ENCODE measurements around the gene HFE.
"Not testable (repeated sequence)": the region's sequence is repeated elsewhere in the genome, so short reads cannot be mapped to it uniquely, and the experiment has no call there.

The HFE gene

DNA sequence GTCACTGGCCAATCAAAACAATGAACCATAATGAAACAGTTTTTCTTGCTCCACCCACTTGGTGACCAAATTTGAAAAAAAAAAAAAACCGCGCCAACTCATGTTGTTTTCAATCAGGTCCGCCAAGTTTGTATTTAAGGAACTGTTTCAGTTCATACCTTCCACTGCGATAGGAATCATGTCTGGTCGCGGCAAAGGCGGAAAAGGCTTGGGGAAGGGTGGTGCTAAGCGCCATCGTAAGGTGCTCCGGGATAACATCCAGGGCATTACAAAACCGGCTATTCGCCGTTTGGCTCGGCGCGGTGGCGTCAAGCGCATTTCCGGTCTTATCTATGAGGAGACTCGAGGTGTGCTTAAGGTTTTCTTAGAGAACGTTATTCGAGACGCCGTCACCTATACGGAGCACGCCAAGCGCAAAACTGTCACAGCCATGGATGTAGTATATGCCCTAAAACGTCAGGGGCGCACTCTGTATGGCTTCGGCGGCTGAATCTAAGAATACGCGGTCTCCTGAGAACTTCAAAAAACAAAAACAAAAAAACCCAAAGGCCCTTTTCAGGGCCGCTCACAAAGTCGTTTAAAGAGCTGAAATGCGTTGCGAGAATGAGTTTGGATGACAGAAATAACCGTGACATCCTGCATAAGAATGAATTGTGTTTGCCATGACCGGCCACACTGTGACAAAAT is 16.7 kb downstream of the HFE start:
- no peaks in the 10 kb centered on the region for H3K9me3 ChIP-seq (ENCODE audit: control insufficient read depth, low read length)
- peaks cover 7% of the 10 kb centered on the region for H3K4me1 ChIP-seq (ENCODE audit: control insufficient read depth, insufficient read depth, low read length)
- peak overlapping the region; percentile 12 for H3K4me3 ChIP-seq (ENCODE audit: low read length)
- H3K27me3 ChIP-seq (ENCODE audit: control insufficient read depth, insufficient read depth, low read length): no peaks in the 10 kb centered on the region
- H3K9ac ChIP-seq (ENCODE audit: low read length): peak overlapping the region; percentile 38
- H3K36me3 ChIP-seq (ENCODE audit: control insufficient read depth, insufficient read depth, low read length): no peaks in the 10 kb centered on the region

DNA sequence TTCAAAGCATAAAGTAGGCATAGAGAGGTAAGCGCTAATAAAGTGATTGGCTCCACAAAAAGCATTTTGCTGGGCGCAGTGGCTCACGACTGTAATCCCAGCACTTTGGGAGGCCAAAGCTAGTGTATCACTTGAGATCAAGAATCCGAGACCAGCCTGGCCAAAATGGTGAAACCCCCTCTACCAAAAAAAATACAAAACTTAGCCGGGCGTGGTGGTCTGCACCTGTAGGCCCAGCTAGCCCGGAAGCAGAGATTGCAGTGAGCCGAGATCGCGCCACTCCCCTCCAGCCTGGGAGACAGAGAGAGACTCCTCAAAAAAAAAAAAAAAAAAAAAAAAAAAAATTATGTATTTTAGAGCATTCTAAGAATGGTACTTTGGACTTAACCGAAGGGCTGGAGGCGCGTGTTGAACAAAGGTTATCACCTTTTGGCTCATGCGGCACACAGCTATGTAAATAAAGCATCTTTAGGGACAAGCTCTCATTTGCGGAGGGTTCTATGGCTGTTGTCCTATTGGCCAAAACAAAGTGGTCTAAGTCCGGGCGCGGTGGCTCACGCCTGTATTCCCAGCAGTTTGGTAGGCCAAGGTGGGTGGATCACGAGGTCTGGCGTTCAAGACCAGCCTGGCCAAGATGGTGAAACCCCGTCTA is 17.4 kb downstream of the HFE start:
- H3K36me3 ChIP-seq (ENCODE audit: control insufficient read depth, insufficient read depth, low read length): no peaks in the 10 kb centered on the region
- H3K4me3 ChIP-seq (ENCODE audit: low read length): peak overlapping the region; percentile 12
- H3K27me3 ChIP-seq (ENCODE audit: control insufficient read depth, insufficient read depth, low read length): no peaks in the 10 kb centered on the region
- peaks cover 7% of the 10 kb centered on the region for H3K4me1 ChIP-seq (ENCODE audit: control insufficient read depth, insufficient read depth, low read length)
- no peaks in the 10 kb centered on the region for H3K9me3 ChIP-seq (ENCODE audit: control insufficient read depth, low read length)
- H3K9ac ChIP-seq (ENCODE audit: low read length): peak overlapping the region; percentile 38

DNA sequence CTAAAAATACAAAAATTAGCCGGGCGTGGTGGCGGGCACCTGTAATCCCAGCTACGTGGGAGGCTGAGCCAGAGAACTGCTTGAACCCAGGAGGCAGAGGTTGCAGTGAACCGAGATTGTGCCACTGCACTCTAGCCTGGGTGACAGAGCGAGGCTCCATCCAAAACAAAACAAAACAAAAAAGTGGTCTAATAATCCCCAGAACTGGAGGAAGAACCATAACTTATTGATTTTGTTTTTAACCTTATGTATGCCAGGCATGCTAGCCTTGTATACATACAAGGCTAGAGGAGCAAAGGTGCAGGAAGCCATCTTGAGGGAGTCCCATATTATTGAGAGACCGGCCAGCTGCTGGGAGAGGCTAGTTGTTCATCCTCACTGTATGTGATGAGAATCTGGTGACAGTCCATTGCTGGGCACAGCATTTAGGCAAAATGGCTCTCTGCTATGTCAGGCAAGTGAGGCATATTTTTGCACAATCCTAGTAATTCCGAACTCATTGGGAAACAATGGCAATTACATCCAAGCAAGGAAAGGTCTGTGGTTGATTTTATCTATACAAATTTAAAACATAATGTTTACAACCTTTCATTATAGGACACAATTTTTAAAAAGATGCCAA is 18.0 kb downstream of the HFE start:
- Histone ChIP-seq H3K9ac (ENCODE audit: low read length) (no peak overlapping the region), H3K4me3 (ENCODE audit: low read length) (no peak overlapping the region), H3K36me3 (ENCODE audit: control insufficient read depth, insufficient read depth, low read length) (no peaks in the 10 kb centered on the region), H3K9me3 (ENCODE audit: control insufficient read depth, low read length) (no peaks in the 10 kb centered on the region), H3K27me3 (ENCODE audit: control insufficient read depth, insufficient read depth, low read length) (no peaks in the 10 kb centered on the region), H3K4me1 (ENCODE audit: control insufficient read depth, insufficient read depth, low read length) (peaks cover 7% of the 10 kb centered on the region)

DNA sequence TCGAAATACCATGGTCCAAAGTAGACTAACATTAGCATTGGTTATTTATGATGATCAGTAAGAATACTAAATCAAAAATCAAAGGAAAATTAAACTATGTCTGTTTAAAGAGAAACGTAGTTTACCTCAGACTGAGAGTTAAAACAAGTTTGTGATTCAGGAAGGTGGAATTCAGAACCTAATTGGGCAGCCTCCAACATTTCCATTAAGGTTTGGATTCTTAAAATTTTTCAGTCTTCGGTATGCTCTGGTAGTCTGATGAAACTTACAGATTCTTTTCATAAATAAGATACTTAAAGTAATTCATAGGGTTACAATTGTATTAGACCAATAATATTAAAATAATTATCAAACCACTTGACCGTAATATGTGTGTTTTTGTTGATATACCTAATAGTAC is 18.6 kb downstream of the HFE start:
- Histone ChIP-seq H3K4me3 (ENCODE audit: low read length) (no peak overlapping the region), H3K27me3 (ENCODE audit: control insufficient read depth, insufficient read depth, low read length) (no peaks in the 10 kb centered on the region), H3K9me3 (ENCODE audit: control insufficient read depth, low read length) (no peaks in the 10 kb centered on the region), H3K36me3 (ENCODE audit: control insufficient read depth, insufficient read depth, low read length) (no peaks in the 10 kb centered on the region), H3K9ac (ENCODE audit: low read length) (no peak overlapping the region), H3K4me1 (ENCODE audit: control insufficient read depth, insufficient read depth, low read length) (peaks cover 7% of the 10 kb centered on the region)

DNA sequence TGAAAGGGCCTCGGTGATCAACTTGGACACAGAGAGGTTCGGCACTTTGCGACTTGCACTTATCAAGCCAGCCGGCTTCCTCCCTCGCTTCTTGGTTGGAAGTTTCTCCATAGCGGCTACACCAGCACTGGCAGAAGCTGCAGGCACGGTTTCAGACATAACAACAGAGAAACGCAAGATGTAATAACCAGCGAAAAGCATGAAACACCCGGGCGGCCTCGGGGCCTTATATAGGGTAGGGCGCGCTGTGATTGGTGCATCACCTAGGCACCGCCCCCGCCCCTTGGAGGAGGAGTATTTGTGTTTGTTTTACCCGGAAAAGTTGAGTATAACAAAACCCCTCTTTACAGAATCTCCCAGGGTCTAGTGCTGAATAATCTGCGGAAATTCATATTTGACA is 20.7 kb downstream of the HFE start:
- no peaks in the 10 kb centered on the region for H3K27me3 ChIP-seq (ENCODE audit: control insufficient read depth, insufficient read depth, low read length)
- H3K36me3 ChIP-seq (ENCODE audit: control insufficient read depth, insufficient read depth, low read length): no peaks in the 10 kb centered on the region
- H3K4me3 ChIP-seq (ENCODE audit: low read length): no peak overlapping the region
- peaks cover 5% of the 10 kb centered on the region for H3K4me1 ChIP-seq (ENCODE audit: control insufficient read depth, insufficient read depth, low read length)
- H3K9me3 ChIP-seq (ENCODE audit: control insufficient read depth, low read length): no peaks in the 10 kb centered on the region
- no peak overlapping the region for H3K9ac ChIP-seq (ENCODE audit: low read length)

DNA sequence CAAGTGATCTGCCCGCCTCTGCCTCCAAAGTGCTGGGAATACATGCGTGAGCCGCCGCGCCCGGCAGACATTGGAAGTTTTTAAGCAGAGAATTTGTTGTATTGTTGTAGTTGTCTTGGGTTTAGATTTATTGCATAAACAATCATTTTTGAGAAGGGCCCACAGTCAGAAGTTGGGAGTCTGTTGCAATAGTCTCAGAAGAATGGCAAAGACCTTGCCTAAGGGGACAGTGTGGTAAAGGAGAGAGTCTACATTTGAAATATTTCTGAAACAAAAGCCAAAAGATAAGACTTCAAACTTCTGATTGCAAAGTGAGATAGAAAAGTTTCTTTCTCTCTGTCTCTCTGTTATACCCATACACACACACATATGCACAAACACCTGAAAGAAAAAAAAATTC is 22.5 kb downstream of the HFE start:
- Histone ChIP-seq H3K4me1 (ENCODE audit: control insufficient read depth, insufficient read depth, low read length) (no peaks in the 10 kb centered on the region), H3K9ac (ENCODE audit: low read length) (no peak overlapping the region), H3K27me3 (ENCODE audit: control insufficient read depth, insufficient read depth, low read length) (no peaks in the 10 kb centered on the region), H3K4me3 (ENCODE audit: low read length) (no peak overlapping the region), H3K36me3 (ENCODE audit: control insufficient read depth, insufficient read depth, low read length) (no peaks in the 10 kb centered on the region), H3K9me3 (ENCODE audit: control insufficient read depth, low read length) (no peaks in the 10 kb centered on the region)

DNA sequence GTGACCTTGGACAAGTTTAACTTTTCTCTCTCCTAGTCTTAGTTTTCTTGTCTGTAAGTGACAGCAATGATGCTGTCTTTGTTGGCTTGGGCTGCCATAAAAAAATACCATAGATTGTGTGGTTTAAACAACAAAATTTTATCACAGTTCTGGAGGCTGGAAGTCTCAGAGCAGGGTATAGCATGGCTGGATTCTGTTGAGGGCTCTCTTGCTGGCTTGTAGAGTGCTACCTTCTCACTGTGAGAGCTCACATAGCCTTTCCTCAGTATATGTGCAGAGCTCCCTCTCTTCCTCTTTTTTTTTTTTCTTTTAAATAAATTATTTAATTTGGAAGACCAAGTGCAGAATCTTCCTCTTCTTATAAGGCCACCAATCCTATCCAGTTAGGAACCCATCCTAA is 26.3 kb downstream of the HFE start:
- Histone ChIP-seq H3K9ac (ENCODE audit: low read length) (no peak overlapping the region), H3K36me3 (ENCODE audit: control insufficient read depth, insufficient read depth, low read length) (no peaks in the 10 kb centered on the region), H3K4me3 (ENCODE audit: low read length) (no peak overlapping the region), H3K27me3 (ENCODE audit: control insufficient read depth, insufficient read depth, low read length) (no peaks in the 10 kb centered on the region), H3K9me3 (ENCODE audit: control insufficient read depth, low read length) (no peaks in the 10 kb centered on the region), H3K4me1 (ENCODE audit: control insufficient read depth, insufficient read depth, low read length) (no peaks in the 10 kb centered on the region)

DNA sequence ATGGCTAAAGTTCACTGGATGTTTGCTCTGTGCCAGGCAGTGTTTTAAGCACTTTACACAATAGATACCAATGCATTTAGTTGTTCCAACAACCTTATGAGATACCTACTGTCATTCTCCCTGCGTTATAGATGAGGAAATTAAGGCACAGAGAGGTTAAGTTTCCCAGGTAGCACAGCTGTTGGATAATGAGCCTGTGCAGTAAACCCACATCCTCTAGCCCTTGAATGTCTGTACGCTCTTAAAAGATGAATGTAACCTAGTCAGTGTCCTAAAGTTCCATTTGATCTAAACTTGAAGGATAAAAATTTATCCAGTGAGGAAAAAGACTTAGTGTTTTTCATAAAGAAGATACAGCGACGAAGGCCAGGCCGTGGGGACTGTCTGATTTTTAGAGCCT is 28.0 kb downstream of the HFE start:
- Histone ChIP-seq H3K4me3 (ENCODE audit: low read length) (no peak overlapping the region), H3K4me1 (ENCODE audit: control insufficient read depth, insufficient read depth, low read length) (no peaks in the 10 kb centered on the region), H3K27me3 (ENCODE audit: control insufficient read depth, insufficient read depth, low read length) (no peaks in the 10 kb centered on the region), H3K9ac (ENCODE audit: low read length) (no peak overlapping the region), H3K36me3 (ENCODE audit: control insufficient read depth, insufficient read depth, low read length) (no peaks in the 10 kb centered on the region), H3K9me3 (ENCODE audit: control insufficient read depth, low read length) (no peaks in the 10 kb centered on the region)

DNA sequence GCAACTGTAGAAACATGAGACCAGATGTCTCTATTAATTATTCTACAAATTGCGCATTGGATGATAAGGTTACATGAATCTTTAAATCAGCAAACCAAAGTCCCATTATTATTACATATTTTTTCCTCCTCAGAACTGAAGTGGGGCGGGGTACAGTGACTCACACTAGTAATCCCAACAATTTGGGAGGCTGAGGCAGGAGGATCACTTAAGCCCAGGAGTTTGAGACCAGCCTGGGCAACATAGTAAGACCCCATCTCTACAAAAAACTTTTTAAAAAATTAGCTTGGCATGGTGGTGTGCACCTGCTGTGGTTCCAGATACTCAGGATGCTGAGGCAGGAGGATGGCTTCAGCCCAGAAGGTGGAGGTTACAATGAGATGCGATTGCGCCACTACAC is 29.0 kb downstream of the HFE start:
- no peak overlapping the region for H3K4me3 ChIP-seq (ENCODE audit: low read length)
- no peak overlapping the region for H3K9ac ChIP-seq (ENCODE audit: low read length)
- H3K9me3 ChIP-seq (ENCODE audit: control insufficient read depth, low read length): no peaks in the 10 kb centered on the region
- H3K27me3 ChIP-seq (ENCODE audit: control insufficient read depth, insufficient read depth, low read length): no peaks in the 10 kb centered on the region
- H3K4me1 ChIP-seq (ENCODE audit: control insufficient read depth, insufficient read depth, low read length): peaks cover 5% of the 10 kb centered on the region
- H3K36me3 ChIP-seq (ENCODE audit: control insufficient read depth, insufficient read depth, low read length): no peaks in the 10 kb centered on the region

DNA sequence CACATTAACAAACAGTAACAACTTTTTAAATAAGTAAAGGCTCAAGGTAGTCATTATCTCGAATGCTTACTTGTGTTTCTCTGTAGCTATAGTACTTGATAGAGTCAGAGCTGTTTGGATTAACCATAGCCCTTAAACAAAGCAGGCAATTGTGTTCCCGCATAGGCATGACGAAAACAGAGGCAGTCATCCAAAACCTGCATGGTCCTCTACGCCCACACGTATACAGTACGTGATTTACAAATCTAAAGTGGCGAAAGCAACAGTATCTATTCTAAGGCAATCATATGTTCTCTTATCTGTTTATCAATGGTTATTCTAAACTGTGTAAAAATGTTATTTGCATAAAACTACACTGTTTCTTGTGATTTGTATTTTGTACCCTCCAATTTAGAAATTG is 31.8 kb downstream of the HFE start:
- H3K27me3 ChIP-seq (ENCODE audit: control insufficient read depth, insufficient read depth, low read length): no peaks in the 10 kb centered on the region
- H3K9ac ChIP-seq (ENCODE audit: low read length): no peak overlapping the region
- H3K4me3 ChIP-seq (ENCODE audit: low read length): no peak overlapping the region
- H3K4me1 ChIP-seq (ENCODE audit: control insufficient read depth, insufficient read depth, low read length): peaks cover 12% of the 10 kb centered on the region
- no peaks in the 10 kb centered on the region for H3K9me3 ChIP-seq (ENCODE audit: control insufficient read depth, low read length)
- H3K36me3 ChIP-seq (ENCODE audit: control insufficient read depth, insufficient read depth, low read length): no peaks in the 10 kb centered on the region

DNA sequence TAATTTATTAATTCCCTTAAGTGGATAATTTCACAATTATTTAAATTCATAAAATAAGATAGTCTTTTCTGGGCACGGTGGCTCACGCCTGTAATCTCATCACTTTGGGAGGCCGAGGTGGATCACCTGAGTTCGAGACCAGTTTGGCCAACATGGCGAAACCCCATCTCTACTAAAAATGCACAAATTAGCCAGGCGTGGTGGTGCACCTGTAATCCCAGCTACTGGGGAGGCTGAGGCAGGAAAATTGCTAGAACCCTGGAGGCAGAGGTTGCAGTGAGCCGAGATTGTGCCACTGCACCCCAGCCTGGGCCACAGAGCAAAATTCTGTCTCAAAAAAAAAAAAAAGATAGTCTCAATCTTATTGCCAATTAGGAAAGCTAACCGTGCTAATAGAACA is 32.9 kb downstream of the HFE start:
- not testable (repeated sequence) for H3K4me3 ChIP-seq (ENCODE audit: low read length); H3K36me3 ChIP-seq (ENCODE audit: control insufficient read depth, insufficient read depth, low read length); H3K9me3 ChIP-seq (ENCODE audit: control insufficient read depth, low read length); H3K27me3 ChIP-seq (ENCODE audit: control insufficient read depth, insufficient read depth, low read length); H3K9ac ChIP-seq (ENCODE audit: low read length)
- peaks cover 12% of the 10 kb centered on the region for H3K4me1 ChIP-seq (ENCODE audit: control insufficient read depth, insufficient read depth, low read length)

DNA sequence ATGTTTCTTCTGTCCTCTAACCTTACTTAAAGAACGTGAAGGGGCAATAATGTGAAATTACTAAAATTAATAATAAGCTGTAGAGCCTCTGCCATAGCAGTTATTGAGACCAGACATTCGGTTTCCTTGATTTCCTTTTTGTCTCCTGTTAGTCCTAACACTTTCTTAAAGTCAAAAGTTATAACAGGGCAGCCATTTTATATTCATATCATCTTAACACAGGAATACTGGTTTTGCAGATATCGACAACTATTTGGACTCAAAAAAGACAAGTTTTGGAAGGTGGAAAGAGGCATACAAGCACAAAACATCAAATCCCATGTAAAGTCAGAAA is 33.5 kb downstream of the HFE start:
- Histone ChIP-seq H3K27me3 (ENCODE audit: control insufficient read depth, insufficient read depth, low read length) (no peaks in the 10 kb centered on the region), H3K9ac (ENCODE audit: low read length) (no peak overlapping the region), H3K4me3 (ENCODE audit: low read length) (no peak overlapping the region), H3K9me3 (ENCODE audit: control insufficient read depth, low read length) (no peaks in the 10 kb centered on the region), H3K36me3 (ENCODE audit: control insufficient read depth, insufficient read depth, low read length) (no peaks in the 10 kb centered on the region), H3K4me1 (ENCODE audit: control insufficient read depth, insufficient read depth, low read length) (peaks cover 12% of the 10 kb centered on the region)
